SU-DHL-6 (cell line): ENCODE results near the gene LRBA.

ENCODE experiments used
- CTCF ChIP-seq: fragments of 200-600 bp; sonication (generic); IDR thresholded peaks from one replicate; pipeline ENCODE4 v1.5.1; 2017; ENCODE audit warnings: antibody characterized with exemption, mild to moderate bottlenecking, low read length, moderate library complexity; ENCODE audit not compliant: insufficient read depth, poor library complexity, severe bottlenecking
- EZH2phosphoT487 ChIP-seq: fragments of 200-600 bp; sonication (generic), shearing (Covaris generic); conservative IDR thresholded peaks from 2 replicates; pipeline ENCODE4 v1.6.1; 2018; ENCODE audit warnings: mild to moderate bottlenecking, antibody characterized with exemption, low read length, moderate library complexity, mixed read lengths

GRCh38 chr4:150219841-150220240 is 795.2 kb downstream of the LRBA start:
- TF ChIP-seq CTCF: no peak
- no peak for TF ChIP-seq EZH2phosphoT487
